GM12878 (cell line): ENCODE results near the gene MAML3. TPM values are rescaled to one million over a fixed set of nuclear protein-coding genes. Genes with fewer than 3 reads are reported as not detected.

Source experiments
- ATAC-seq: fragments of 200-7000 bp; cut with Tn5 transposase; 3 replicates; pipeline ENCODE4 v1.9.1; 2020; ENCODE audit warnings: mild to moderate bottlenecking, moderate library complexity
- BruUV-seq: library from RNA; stranded (reverse); fragments of 400-500 nt; replicated peaks from 2 replicates; lab custom pipeline; 2021; lab: Mats Ljungman, UMichigan
- CTCF ChIA-PET: fragments of 300-600 bp; sonication (Branson Sonifier 250); formaldehyde crosslinking; extraction: SDS; loops from one replicate; lab custom pipeline; 2021; ENCODE audit warnings: inconsistent platforms; lab: Yijun Ruan, JAX
- POLR2A ChIA-PET: fragments of 350-600 bp; formaldehyde crosslinking; extraction: SDS; loops from one replicate; lab custom pipeline; 2021; ENCODE audit warnings: inconsistent platforms; lab: Charles Lee
- RAD21 ChIA-PET: fragments of 300-600 bp; sonication (Branson Sonifier 250); formaldehyde crosslinking; loops from one replicate; lab custom pipeline; 2023; ENCODE audit warnings: antibody characterized with exemption; ENCODE audit not compliant: unreplicated experiment; lab: Charles Lee
- SMC1A ChIA-PET: fragments of 300-600 bp; sonication (Branson Sonifier 250); formaldehyde crosslinking; loops from one replicate; lab custom pipeline; 2023; ENCODE audit not compliant: unreplicated experiment, uncharacterized antibody; lab: Charles Lee
- DNase-seq: peaks from one replicate; pipeline ENCODE4 v3.0.0-alpha.2; 2011; ENCODE audit warnings: low read depth, low spot score
- FAIRE-seq: peaks from 3 replicates; lab custom pipeline; 2011; peaks lifted over from hg19 to GRCh38; lab: Jason Lieb, UNC
- H2AFZ ChIP-seq: 2 replicates; pipeline ENCODE4 v1.6.0; 2011; ENCODE audit warnings: low read depth, low read length, control low read depth; ENCODE audit not compliant: control insufficient read depth
- H3K27ac ChIP-seq: 2 replicates; pipeline ENCODE4 v1.5.1; 2011; ENCODE audit warnings: control low read depth; ENCODE audit not compliant: control insufficient read depth, insufficient read depth
- H3K27me3 ChIP-seq, 2 experiments: replicated peaks in 1 of 2; 2 replicates each; pipeline versions ENCODE4 v1.6.0 to v1.6.1; 2011; ENCODE audit warnings: low read length in 1 of 2; ENCODE audit not compliant: control insufficient read depth in 2 of 2, insufficient read depth in 2 of 2
- H3K36me3 ChIP-seq, 2 experiments: 2 replicates each; pipeline ENCODE4 v1.5.1; 2011; ENCODE audit warnings: low read length in 1 of 2; ENCODE audit not compliant: control insufficient read depth in 2 of 2, insufficient read depth in 2 of 2
- H3K4me1 ChIP-seq: 2 replicates; pipeline ENCODE4 v1.6.1; 2011; ENCODE audit warnings: mild to moderate bottlenecking, low read length, moderate library complexity, mixed read lengths; ENCODE audit not compliant: control insufficient read depth, insufficient read depth
- H3K4me2 ChIP-seq: 2 replicates; pipeline ENCODE4 v1.6.0; 2011; ENCODE audit warnings: control low read depth; ENCODE audit not compliant: control insufficient read depth, insufficient read depth
- H3K4me3 ChIP-seq: fragments of 200-600 bp; sonication (generic); 2 replicates; pipeline ENCODE4 v1.5.1; 2016
- H3K79me2 ChIP-seq: 2 replicates; pipeline ENCODE4 v1.6.0; 2011; ENCODE audit warnings: low read length; ENCODE audit not compliant: control insufficient read depth, insufficient read depth
- H3K9ac ChIP-seq: 2 replicates; pipeline ENCODE4 v1.8.0; 2011; ENCODE audit warnings: low read length, control low read depth, mixed read lengths; ENCODE audit not compliant: control insufficient read depth, insufficient read depth
- H3K9me3 ChIP-seq: replicated peaks from 3 replicates; pipeline ENCODE4 v1.5.1; 2011; ENCODE audit warnings: mild to moderate bottlenecking, low read length; ENCODE audit not compliant: control insufficient read depth, insufficient read depth
- H4K20me1 ChIP-seq: 2 replicates; pipeline ENCODE4 v1.6.0; 2011; ENCODE audit not compliant: control insufficient read depth, insufficient read depth
- BRCA1 ChIP-seq: IDR thresholded peaks from 2 replicates; pipeline ENCODE4 v1.6.1; 2011; ENCODE audit warnings: low read depth, low read length, improper control_type of control experiment
- FOS ChIP-seq: IDR thresholded peaks from 3 replicates; pipeline ENCODE4 v1.6.1; 2011; ENCODE audit warnings: borderline replicate concordance; ENCODE audit not compliant: insufficient read length; ENCODE audit errors: extremely low read depth
- FOXK2 ChIP-seq: fragments of 450-650 bp; IDR thresholded peaks from 2 replicates; pipeline ENCODE4 v1.6.1; 2017; ENCODE audit warnings: mild to moderate bottlenecking, moderate library complexity
- GATAD2B ChIP-seq: fragments of 450-650 bp; conservative IDR thresholded peaks from 2 replicates; pipeline ENCODE4 v1.6.1; 2017; ENCODE audit warnings: low read depth, mild to moderate bottlenecking, moderate library complexity
- HCFC1 ChIP-seq: fragments of 150-350 bp; IDR thresholded peaks from 2 replicates; pipeline ENCODE4 v1.6.1; 2014; ENCODE audit warnings: low read length
- HDAC6 ChIP-seq: fragments of 200-600 bp; sonication (generic); IDR thresholded peaks from one replicate; pipeline ENCODE4 v1.8.0; 2017; ENCODE audit warnings: antibody characterized with exemption; ENCODE audit not compliant: unreplicated experiment
- KAT2A ChIP-seq: conservative IDR thresholded peaks from 2 replicates; pipeline ENCODE4 v1.6.1; 2011; ENCODE audit warnings: low read depth, low read length; ENCODE audit not compliant: control insufficient read depth
- MAX ChIP-seq: IDR thresholded peaks from 2 replicates; pipeline ENCODE4 v1.6.1; 2012; ENCODE audit warnings: low read depth, low read length, improper control_type of control experiment
- MYB ChIP-seq: fragments of 150-350 bp; IDR thresholded peaks from 2 replicates; pipeline ENCODE4 v1.6.1; 2014; ENCODE audit warnings: mild to moderate bottlenecking, low read depth, low read length, borderline replicate concordance
- NBN ChIP-seq: fragments of 450-650 bp; IDR thresholded peaks from 2 replicates; pipeline ENCODE4 v1.6.1; 2016
- NR2C1 ChIP-seq: fragments of 450-650 bp; IDR thresholded peaks from 2 replicates; pipeline ENCODE4 v1.6.1; 2017; ENCODE audit warnings: antibody characterized with exemption, mild to moderate bottlenecking, moderate library complexity
- NR2C2 ChIP-seq: IDR thresholded peaks from 2 replicates; pipeline ENCODE4 v1.6.1; 2011; ENCODE audit warnings: borderline replicate concordance, low read depth; ENCODE audit not compliant: control insufficient read depth, insufficient read length
- PAX5 ChIP-seq: IDR thresholded peaks from 2 replicates; pipeline ENCODE4 v1.6.1; 2011; ENCODE audit warnings: low read depth, low read length, borderline replicate concordance
- RB1 ChIP-seq: fragments of 450-650 bp; formaldehyde crosslinking; IDR thresholded peaks from 2 replicates; pipeline ENCODE4 v1.6.1; 2017; ENCODE audit warnings: mild to moderate bottlenecking, borderline replicate concordance
- RFX5 ChIP-seq: IDR thresholded peaks from 2 replicates; pipeline ENCODE4 v1.6.1; 2011; ENCODE audit warnings: low read depth, low read length, improper control_type of control experiment
- USF1 ChIP-seq: IDR thresholded peaks from 2 replicates; pipeline ENCODE4 v1.6.1; 2011; ENCODE audit warnings: borderline replicate concordance, low read depth, mild to moderate bottlenecking, moderate library complexity, mixed read lengths, low read length; ENCODE audit not compliant: insufficient read depth; ENCODE audit errors: extremely low read length
- WRNIP1 ChIP-seq: IDR thresholded peaks from 2 replicates; pipeline ENCODE4 v1.6.1; 2011; ENCODE audit warnings: low read depth, low read length, improper control_type of control experiment, borderline replicate concordance
- WGBS: methylation state at CpG from one replicate; pipeline ENCODE4 v1.1.6; 2016; ENCODE audit warnings: low lambda C conversion rate; ENCODE audit not compliant: insufficient replicate concordance, insufficient coverage; ENCODE audit errors: missing lambda C conversion rate; 5-methylcytosine and 5-hydroxymethylcytosine counted together
- in situ Hi-C: fragments of 300-500 bp; cut with MboI; formaldehyde crosslinking; loops from 9 replicates; pipeline ENCODE4 v1.14.3; 2018; ENCODE audit warnings: mixed read lengths
- intact Hi-C: fragments of 100-400 bp; cut with micrococcal nuclease; formaldehyde crosslinking; loops from one replicate; pipeline ENCODE4 v1.14.2; 2022; ENCODE audit not compliant: unreplicated experiment
- polyA plus RNA-seq, 11 experiments: library from polyadenylated mRNA; depleted of rRNA in 4 of 11; unstranded in 6 of 11; stranded (reverse) in 5 of 11; fragments of >200 nt; fragmentation: Nextera tagmentation in 4 of 11; fragmentation: Illumina TruSeq in 1 of 11; extraction: Ambion mirVana in 4 of 11; extraction: Trizol in 1 of 11; gene quantifications; 1 replicate in 1 of 11; 2 replicates in 10 of 11; pipeline versions ENCODE4 v1.2.1 to v1.2.3, GENCODE V29; 2011 to 2016; ENCODE audit warnings: inconsistent platforms in 2 of 11, missing spikeins in 2 of 11, low read depth in 1 of 11
- total RNA-seq, 4 experiments: library from RNA; depleted of rRNA in 3 of 4; stranded (reverse); fragments of >200 nt in 3 of 4; fragmentation: Illumina TruSeq in 1 of 4; extraction: Trizol in 1 of 4; gene quantifications; 2 replicates each; pipeline versions ENCODE4 v1.2.1 to v1.2.3, GENCODE V29; 2013 to 2021

Gene MAML3
- total and polyA plus RNA-seq, 10 of the 15 experiments (the other 5 are each of a cell fraction or from before 2014, with no cell fraction given) = under 0.01 to 0.53 (median 0.06) TPM; not detected in 2

- Histone ChIP-seq H3K4me3 (no peak overlapping the region), H3K9me3 (no peaks in the 10 kb centered on the region), H3K4me2 (no peak overlapping the region), H3K27ac (no peak overlapping the region), H3K27me3 (peaks cover 1 to 9% of the 10 kb centered on the region in 2 experiments; a peak in 2 of 4 replicates), H3K79me2 (no peaks in the 10 kb centered on the region), H3K4me1 (peaks cover 4% of the 10 kb centered on the region; the same call in 1 of the 2 replicates), H4K20me1 (no peaks in the 10 kb centered on the region), H3K9ac (no peak overlapping the region), H3K36me3 (no peaks in the 10 kb centered on the region), H2AFZ (no peak overlapping the region)
- 21% methylated on average over 8 of the region's 8 CpGs for WGBS
- in situ Hi-C loops = no loop called here
- ChIA-PET RAD21 (no interaction called here), POLR2A (no interaction called here), SMC1A (interaction anchor here (0.6 to 0.7 kb wide), 2 partner anchors 15 to 41 kb away, joined by 3 read pairs; no protein-coding TSS in a partner anchor), CTCF (interaction anchor here (0.7 kb wide), 1 partner anchor 177 kb away, joined by 3 read pairs; no protein-coding TSS in a partner anchor)
- DNase-seq (no peak), FAIRE-seq (no peak), ATAC-seq (no peak)
- TF ChIP-seq RFX5 (no peak), PAX5 (no peak), MYB (no peak), BRCA1 (no peak), USF1 (no peak), NR2C1 (no peak), GATAD2B (no peak), MAX (no peak), RB1 (no peak), KAT2A (no peak), HCFC1 (no peak), NBN (no peak), FOS (no peak), FOXK2 (no peak), WRNIP1 (no peak), NR2C2 (no peak), HDAC6 (no peak)
- intact Hi-C loops = loop anchor here (10.0 kb wide), 1 partner anchor 310 kb away; no protein-coding TSS in a partner anchor
- BruUV-seq = no TSS peak
Measured at GRCh38 chr4:140044337-140044902, 109.6 kb downstream of the MAML3 start.
